ENCODE measurements around the gene POLN.
A peak's percentile ranks its signal among the peaks of the same experiment; 100 is the strongest.

Gene POLN

DNA sequence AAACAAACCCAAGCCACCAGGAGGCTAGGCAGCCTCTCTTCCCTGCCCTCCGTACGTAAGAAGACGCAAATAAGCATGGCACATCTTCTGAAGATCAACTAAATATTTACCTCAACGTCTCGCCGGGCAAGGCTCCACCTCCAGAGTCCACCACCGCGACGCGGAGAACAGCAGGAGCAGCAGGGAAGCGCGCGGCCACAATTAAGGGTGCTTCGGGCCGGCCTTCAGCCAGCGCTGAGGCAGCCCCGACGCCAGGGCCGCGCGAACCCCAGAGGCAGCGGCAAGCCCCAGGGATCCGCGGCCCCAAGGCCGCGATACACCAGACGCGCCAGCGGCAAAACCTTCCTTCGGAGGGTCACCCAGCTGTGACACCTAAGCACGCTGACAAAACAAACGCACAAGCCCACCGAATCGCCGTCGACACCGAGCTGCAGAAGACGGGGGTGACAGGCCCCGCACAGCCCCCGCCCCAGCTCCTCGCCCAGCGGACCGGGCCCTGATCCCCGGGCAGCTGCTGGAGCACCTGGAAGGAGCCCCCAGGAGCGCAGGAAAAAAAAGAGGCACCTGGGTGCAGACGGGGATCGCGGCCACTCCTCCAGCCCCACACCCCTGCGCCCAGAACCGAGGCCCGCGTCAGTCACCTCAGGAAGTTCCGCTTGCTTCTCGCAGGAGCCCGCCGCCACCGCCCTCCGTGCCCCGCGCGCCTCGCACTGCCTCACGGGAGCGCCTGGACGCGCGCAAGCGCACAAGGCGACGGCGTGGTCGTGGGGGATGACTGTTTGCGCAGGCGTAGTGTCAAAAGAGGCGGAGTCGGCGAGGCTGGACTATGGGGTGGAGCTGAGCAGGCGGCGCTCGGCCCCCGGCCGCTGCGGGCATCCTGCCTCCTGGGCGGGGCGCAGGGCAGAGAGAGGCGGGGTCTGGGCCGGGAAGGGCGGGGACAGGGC lies at the start of gene POLN, which contains the start of gene HAUS3:
Gene POLN (minus strand): TSS at position 712 of the 944 bp plus-strand sequence. CDS start 12,890 bp downstream, outside the sequence.
Gene HAUS3 (minus strand): TSS at position 712 of the 944 bp plus-strand sequence. CDS start 1,175 bp downstream, outside the sequence.
- Histone ChIP-seq H3K4me3 (ENCODE audit: low read depth, low read length) (peak within 1 kb of the TSS; percentile 93), H3K27me3 (replicated peaks) (no peaks in the 10 kb centered on the region)

DNA sequence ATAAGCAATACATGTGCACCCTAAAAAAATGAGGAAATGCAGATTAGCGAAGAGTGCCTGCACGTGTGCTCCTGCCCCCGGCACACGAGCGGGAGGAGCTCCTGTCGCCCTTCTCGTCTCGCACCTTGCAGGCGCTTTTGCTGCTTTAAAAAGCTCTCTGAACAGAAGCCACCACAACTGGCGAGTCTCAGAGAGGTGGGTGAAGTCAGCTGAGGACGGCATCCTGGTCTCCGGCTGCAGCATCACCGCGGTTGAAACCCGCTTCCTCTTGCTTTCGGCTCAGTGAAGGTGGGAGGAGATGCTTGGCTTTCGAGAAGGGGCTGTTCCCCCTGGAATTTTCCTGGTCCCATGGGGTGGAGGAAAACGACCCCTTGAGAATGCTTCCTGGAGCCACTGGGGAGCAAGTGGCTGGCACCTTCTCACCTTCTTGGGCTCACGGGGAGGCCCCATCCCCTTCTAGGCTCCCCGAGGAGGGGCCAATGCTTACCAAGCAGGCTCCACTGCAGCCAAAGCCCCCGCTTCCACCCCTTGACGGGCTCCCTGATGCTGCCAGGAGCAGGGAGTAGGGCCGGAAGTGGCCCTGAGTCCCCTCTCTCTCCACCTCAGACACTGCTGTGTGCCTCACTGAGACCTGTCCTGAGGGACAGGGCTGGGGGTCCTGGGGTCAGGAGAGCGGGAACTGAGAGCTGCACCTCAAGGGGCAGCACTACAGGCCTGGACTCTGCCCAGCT lies 49.2 kb upstream of the POLN start:
- no peaks in the 10 kb centered on the region for H3K36me3 ChIP-seq (replicated peaks)
- H3K27me3 ChIP-seq (replicated peaks) = no peaks in the 10 kb centered on the region
- TF ChIP-seq, protein P1, sequence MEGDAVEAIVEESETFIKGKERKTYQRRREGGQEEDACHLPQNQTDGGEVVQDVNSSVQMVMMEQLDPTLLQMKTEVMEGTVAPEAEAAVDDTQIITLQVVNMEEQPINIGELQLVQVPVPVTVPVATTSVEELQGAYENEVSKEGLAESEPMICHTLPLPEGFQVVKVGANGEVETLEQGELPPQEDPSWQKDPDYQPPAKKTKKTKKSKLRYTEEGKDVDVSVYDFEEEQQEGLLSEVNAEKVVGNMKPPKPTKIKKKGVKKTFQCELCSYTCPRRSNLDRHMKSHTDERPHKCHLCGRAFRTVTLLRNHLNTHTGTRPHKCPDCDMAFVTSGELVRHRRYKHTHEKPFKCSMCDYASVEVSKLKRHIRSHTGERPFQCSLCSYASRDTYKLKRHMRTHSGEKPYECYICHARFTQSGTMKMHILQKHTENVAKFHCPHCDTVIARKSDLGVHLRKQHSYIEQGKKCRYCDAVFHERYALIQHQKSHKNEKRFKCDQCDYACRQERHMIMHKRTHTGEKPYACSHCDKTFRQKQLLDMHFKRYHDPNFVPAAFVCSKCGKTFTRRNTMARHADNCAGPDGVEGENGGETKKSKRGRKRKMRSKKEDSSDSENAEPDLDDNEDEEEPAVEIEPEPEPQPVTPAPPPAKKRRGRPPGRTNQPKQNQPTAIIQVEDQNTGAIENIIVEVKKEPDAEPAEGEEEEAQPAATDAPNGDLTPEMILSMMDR (IDR thresholded peaks at IDR 0.05; ENCODE audit: low read depth, low read length, missing control alignments) = no peak
- no peak overlapping the region for H3K27ac ChIP-seq
- H3K4me3 ChIP-seq (ENCODE audit: low read depth, low read length) = no peak overlapping the region
- in situ Hi-C loops (cut with HindIII; ENCODE audit: low pct_ligation_motif_present, low sequenced_read_pairs) = no loop called here
- DNase-seq = no peak

More for the DNA sequence above, at the start of gene POLN, which contains the start of gene HAUS3:
- peak; percentile 94 for DNase-seq
- Histone ChIP-seq H3K27ac (peak within 1 kb of the TSS; percentile 5), H3K36me3 (replicated peaks) (no peaks in the 10 kb centered on the region)
- TF ChIP-seq, protein P1 (IDR thresholded peaks at IDR 0.05; ENCODE audit: low read depth, low read length, missing control alignments) = no peak
- in situ Hi-C loops (cut with HindIII; ENCODE audit: low pct_ligation_motif_present, low sequenced_read_pairs) = no loop called here

- no peaks in the 10 kb centered on the region for H3K27me3 ChIP-seq (replicated peaks)
- in situ Hi-C loops (cut with HindIII; ENCODE audit: low pct_ligation_motif_present, low sequenced_read_pairs) = no loop called here
- no peak overlapping the region for H3K27ac ChIP-seq
- H3K36me3 ChIP-seq (replicated peaks) = no peaks in the 10 kb centered on the region
- DNase-seq = no peak
- TF ChIP-seq, protein P1 (IDR thresholded peaks at IDR 0.05; ENCODE audit: low read depth, low read length, missing control alignments) = no peak
- H3K4me3 ChIP-seq (ENCODE audit: low read depth, low read length) = no peak overlapping the region
Measured at GRCh38 chr4:2290488-2290887, 48.6 kb upstream of the POLN start.

DNA sequence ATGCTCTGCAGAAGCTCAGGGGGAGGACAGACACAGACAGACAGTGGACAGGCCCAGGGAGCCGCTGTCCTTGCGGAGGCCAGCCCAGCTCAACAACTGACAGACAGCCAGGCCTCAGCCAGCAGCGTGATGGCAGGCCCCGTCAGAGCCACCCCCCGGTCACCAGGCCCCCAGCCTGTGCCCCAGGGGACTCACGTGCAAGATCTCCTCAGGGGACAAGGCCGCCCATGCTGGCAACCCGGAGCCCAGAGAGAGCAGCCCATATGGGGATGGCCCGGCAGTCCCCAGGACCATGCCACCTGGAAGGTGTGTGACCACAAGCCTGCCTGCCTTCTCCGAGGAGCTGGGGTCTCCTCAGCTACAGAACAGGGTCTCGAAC lies 48.0 kb upstream of the POLN start:
- DNase-seq = no peak
- H3K4me3 ChIP-seq (ENCODE audit: low read depth, low read length) = no peak overlapping the region
- TF ChIP-seq, protein P1 (IDR thresholded peaks at IDR 0.05; ENCODE audit: low read depth, low read length, missing control alignments) = no peak
- no peaks in the 10 kb centered on the region for H3K27me3 ChIP-seq (replicated peaks)
- no peak overlapping the region for H3K27ac ChIP-seq
- no peaks in the 10 kb centered on the region for H3K36me3 ChIP-seq (replicated peaks)
- in situ Hi-C loops (cut with HindIII; ENCODE audit: low pct_ligation_motif_present, low sequenced_read_pairs) = no loop called here

- no peak for DNase-seq
- Histone ChIP-seq H3K36me3 (replicated peaks) (no peaks in the 10 kb centered on the region), H3K4me3 (ENCODE audit: low read depth, low read length) (no peak overlapping the region), H3K27me3 (replicated peaks) (no peaks in the 10 kb centered on the region), H3K27ac (no peak overlapping the region)
- TF ChIP-seq, protein P1 (IDR thresholded peaks at IDR 0.05; ENCODE audit: low read depth, low read length, missing control alignments) = no peak
- in situ Hi-C loops (cut with HindIII; ENCODE audit: low pct_ligation_motif_present, low sequenced_read_pairs) = no loop called here
Measured at GRCh38 chr4:2289311-2289954, 47.5 kb upstream of the POLN start.

Data from brain microvascular endothelial cell (primary cell).